GM21390 (cell line): ENCODE results near the gene EVL.

Experiments used
- ATAC-seq: cut with Tn5 transposase; IDR thresholded peaks from one replicate; pipeline ENCODE4 v1.9.1; 2021; ENCODE audit not compliant: unreplicated experiment

The EVL gene

GRCh38 chr14:100037353-100037752 is 27.9 kb upstream of the EVL start:
- ATAC-seq = no peak

- no peak for ATAC-seq
These were observed 27.2 kb upstream of the EVL start for GRCh38 chr14:100038065-100038464.

GRCh38 chr14:100039903-100040302 is 25.3 kb upstream of the EVL start:
- no peak for ATAC-seq

GRCh38 chr14:100041271-100041670 is 24.0 kb upstream of the EVL start:
- ATAC-seq = no peak

- ATAC-seq = no peak
These were observed 22.9 kb upstream of the EVL start for GRCh38 chr14:100042286-100042685.

- no peak for ATAC-seq
These were observed 19.4 kb upstream of the EVL start for GRCh38 chr14:100045642-100046344.

GRCh38 chr14:100047600-100047999 is 17.6 kb upstream of the EVL start:
- ATAC-seq = no peak

- no peak for ATAC-seq
These were observed 16.4 kb upstream of the EVL start for GRCh38 chr14:100048786-100049185.

GRCh38 chr14:100049220-100049619 is 16.0 kb upstream of the EVL start:
- ATAC-seq = no peak

GRCh38 chr14:100051103-100051502 is 14.1 kb upstream of the EVL start:
- ATAC-seq = no peak

- ATAC-seq = no peak
These were observed 13.7 kb upstream of the EVL start for GRCh38 chr14:100051543-100051942.

GRCh38 chr14:100052819-100053218 is 12.4 kb upstream of the EVL start:
- no peak for ATAC-seq

- no peak for ATAC-seq
These were observed 10.7 kb upstream of the EVL start for GRCh38 chr14:100054316-100055075.

- no peak for ATAC-seq
These were observed 8.8 kb upstream of the EVL start for GRCh38 chr14:100056431-100056830.

- no peak for ATAC-seq
These were observed 8.0 kb upstream of the EVL start for GRCh38 chr14:100056964-100057795.

- ATAC-seq = peak; percentile 79
These were observed 6.3 kb upstream of the EVL start for GRCh38 chr14:100058777-100059437.

- ATAC-seq = no peak
These were observed 5.8 kb upstream of the EVL start for GRCh38 chr14:100059438-100059781.

GRCh38 chr14:100060760-100061159 is 4.5 kb upstream of the EVL start:
- no peak for ATAC-seq

GRCh38 chr14:100062590-100062989 is 2.6 kb upstream of the EVL start:
- ATAC-seq = no peak

GRCh38 chr14:100063314-100063941 is 1.8 kb upstream of the EVL start:
- no peak for ATAC-seq
